Measurements from ENCODE around the gene HRH2. TPM values are rescaled to one million over a fixed set of nuclear protein-coding genes. Genes with fewer than 3 reads are reported as not detected.

Gene HRH2
- total and polyA plus RNA-seq, 2 donors (not counting 1 experiment from before 2014, with no cell fraction given): 0.46 TPM; not detected in 1

- Histone ChIP-seq H3K4me2 (replicated peaks; ENCODE audit: low read depth, low read length, poor library complexity, severe bottlenecking) (no peak overlapping the region), H3K9ac (ENCODE audit: low read length) (no peak overlapping the region), H2AFZ (ENCODE audit: insufficient read depth, low read depth, low read length, poor library complexity, severe bottlenecking) (no peak overlapping the region), H4K20me1 (ENCODE audit: control insufficient read depth, insufficient read depth, low read length, poor library complexity, severe bottlenecking) (no peaks in the 10 kb centered on the region), H3K36me3 (replicated peaks in 1 of 2; ENCODE audit: control extremely low read depth in 1 of 2, control insufficient read depth in 1 of 2, extremely low read depth in 1 of 2, insufficient read depth in 2 of 2, low read length in 1 of 2) (no peaks in the 10 kb centered on the region), H3K4me1 (ENCODE audit: control insufficient read depth in 2 of 2, insufficient read depth in 2 of 2, low read length in 2 of 2) (peaks cover 11 to 13% of the 10 kb centered on the region in 2 donors), H3K27me3 (replicated peaks in 1 of 4; ENCODE audit: control extremely low read depth in 1 of 4, control insufficient read depth in 3 of 4, insufficient read depth in 4 of 4, low read length in 3 of 4) (peaks cover 0 to 36% (median 18%) of the 10 kb centered on the region in 4 experiments), H3K4me3 (ENCODE audit: control extremely low read depth in 1 of 5, extremely low read depth in 1 of 5, insufficient read depth in 1 of 5, low read depth in 2 of 5, low read length in 4 of 5) (no peak overlapping the region), H3K79me2 (ENCODE audit: control insufficient read depth, insufficient read depth, low read length) (no peaks in the 10 kb centered on the region), H3K27ac (ENCODE audit: low read length in 2 of 2) (no peak overlapping the region), H3K9me3 (ENCODE audit: control extremely low read depth in 1 of 3, control insufficient read depth in 2 of 3, insufficient read depth in 1 of 3, low read length in 2 of 3) (peaks cover 0 to 3% (median 0%) of the 10 kb centered on the region in 3 donors)
- Mint-ChIP-seq H3K4me3 (no peak overlapping the region), H3K9me3 (ENCODE audit: insufficient read depth) (peaks cover 3% of the 10 kb centered on the region), H3K27ac (no peak overlapping the region), H3K4me1 (peaks cover 17% of the 10 kb centered on the region), H3K27me3 (peaks cover 58% of the 10 kb centered on the region)
- TF ChIP-seq CTCF (IDR thresholded peaks at IDR 0.05) (no peak), EZH2 (IDR thresholded peaks at IDR 0.05; ENCODE audit: borderline replicate concordance, insufficient read depth, low read depth, low read length, poor library complexity, severe bottlenecking) (no peak)
- intact Hi-C loops (cut with micrococcal nuclease): no loop called here
- CTCF ChIA-PET: no interaction called here
- no peak for DNase-seq
- POLR2A ChIA-PET: no interaction called here
- 100% methylated on average over 1 of the region's 2 CpGs for WGBS (ENCODE audit: insufficient coverage)
- ATAC-seq (ENCODE audit: low read depth): no peak
These were observed 2.5 kb upstream of the HRH2 start for GRCh38 chr5:175655411-175655810.

GRCh38 chr5:175656966-175657365 is 905 bp upstream of the HRH2 start:
- TF ChIP-seq EZH2 (IDR thresholded peaks at IDR 0.05; ENCODE audit: borderline replicate concordance, insufficient read depth, low read depth, low read length, poor library complexity, severe bottlenecking) (no peak), CTCF (IDR thresholded peaks at IDR 0.05) (no peak)
- Mint-ChIP-seq H3K9me3 (ENCODE audit: insufficient read depth) (no peaks in the 10 kb centered on the region), H3K4me1 (peaks cover 17% of the 10 kb centered on the region), H3K27me3 (peaks cover 69% of the 10 kb centered on the region), H3K4me3 (no peak overlapping the region), H3K27ac (no peak overlapping the region)
- Histone ChIP-seq H3K36me3 (replicated peaks in 1 of 2; ENCODE audit: control extremely low read depth in 1 of 2, control insufficient read depth in 1 of 2, extremely low read depth in 1 of 2, insufficient read depth in 2 of 2, low read length in 1 of 2) (no peaks in the 10 kb centered on the region), H3K27ac (ENCODE audit: low read length in 2 of 2) (no peak overlapping the region), H3K9me3 (ENCODE audit: control extremely low read depth in 1 of 3, control insufficient read depth in 2 of 3, insufficient read depth in 1 of 3, low read length in 2 of 3) (no peaks in the 10 kb centered on the region), H3K79me2 (ENCODE audit: control insufficient read depth, insufficient read depth, low read length) (no peaks in the 10 kb centered on the region), H2AFZ (ENCODE audit: insufficient read depth, low read depth, low read length, poor library complexity, severe bottlenecking) (no peak overlapping the region), H3K27me3 (replicated peaks in 1 of 4; ENCODE audit: control extremely low read depth in 1 of 4, control insufficient read depth in 3 of 4, insufficient read depth in 4 of 4, low read length in 3 of 4) (peaks cover 0 to 36% (median 18%) of the 10 kb centered on the region in 4 experiments), H3K9ac (ENCODE audit: low read length) (no peak overlapping the region), H3K4me2 (replicated peaks; ENCODE audit: low read depth, low read length, poor library complexity, severe bottlenecking) (no peak overlapping the region), H4K20me1 (ENCODE audit: control insufficient read depth, insufficient read depth, low read length, poor library complexity, severe bottlenecking) (no peaks in the 10 kb centered on the region), H3K4me3 (ENCODE audit: control extremely low read depth in 1 of 5, extremely low read depth in 1 of 5, insufficient read depth in 1 of 5, low read depth in 2 of 5, low read length in 4 of 5) (no peak overlapping the region), H3K4me1 (ENCODE audit: control insufficient read depth in 2 of 2, insufficient read depth in 2 of 2, low read length in 2 of 2) (peaks cover 11 to 13% of the 10 kb centered on the region in 2 donors)
- DNase-seq (no peak), ATAC-seq (ENCODE audit: low read depth) (no peak)
- ChIA-PET POLR2A (no interaction called here), CTCF (no interaction called here)
- 91% methylated on average over 7 of the region's 8 CpGs for WGBS (ENCODE audit: insufficient coverage)
- intact Hi-C loops (cut with micrococcal nuclease): no loop called here
